HEK293 (cell line): Measurements from ENCODE around the gene HOXD9.

ENCODE experiments used
- CTCF ChIA-PET: fragments of 350-600 bp; formaldehyde crosslinking; extraction: SDS; loops from one replicate; lab custom pipeline; 2021; ENCODE audit warnings: antibody characterized with exemption; lab: Yijun Ruan, JAX
- POLR2A ChIA-PET: fragments of 300-600 bp; formaldehyde crosslinking; extraction: SDS; loops from one replicate; lab custom pipeline; 2020; ENCODE audit warnings: antibody characterized with exemption, inconsistent platforms; lab: Yijun Ruan, JAX
- H3K27ac ChIP-seq: fragments of 200-500 bp; sonication (Bioruptor generic); 2 replicates; pipeline ENCODE4 v1.5.1; 2014; ENCODE audit warnings: low read depth, low read length, control low read depth, inconsistent platforms; ENCODE audit errors: extremely low read depth
- H3K36me3 ChIP-seq, 2 experiments: fragments of 200-500 bp in 1 of 2; sonication (Bioruptor generic) in 1 of 2; 1 replicate in 1 of 2; 2 replicates in 1 of 2; pipeline ENCODE4 v1.5.1; 2014 to 2017; ENCODE audit warnings: inconsistent platforms in 2 of 2, low read length in 2 of 2; ENCODE audit not compliant: control insufficient read depth in 2 of 2, insufficient read depth in 1 of 2
- H3K4me1 ChIP-seq: fragments of 200-500 bp; sonication (Bioruptor generic); 2 replicates; pipeline ENCODE4 v1.5.1; 2014; ENCODE audit warnings: mild to moderate bottlenecking, low read length, inconsistent platforms; ENCODE audit not compliant: control insufficient read depth, insufficient read depth
- H3K4me3 ChIP-seq: 2 replicates; pipeline ENCODE4 v1.5.1; 2011; ENCODE audit warnings: low read depth, mild to moderate bottlenecking, control low read depth, low read length, moderate library complexity
- H3K9me3 ChIP-seq: fragments of 200-500 bp; sonication (Bioruptor generic); 2 replicates; pipeline ENCODE4 v1.5.1; 2014; ENCODE audit warnings: low read depth, low read length, inconsistent platforms; ENCODE audit not compliant: control insufficient read depth, insufficient read depth
- BCL11A ChIP-seq: fragments of 450-650 bp; formaldehyde crosslinking; IDR thresholded peaks from 2 replicates; pipeline ENCODE4 v1.5.1; 2016; ENCODE audit warnings: low read depth, missing biosample characterization, missing genetic modification characterization
- EGR2 ChIP-seq: fragments of 450-650 bp; formaldehyde crosslinking; IDR thresholded peaks from 2 replicates; pipeline ENCODE4 v1.5.1; 2016; ENCODE audit warnings: low read depth, missing biosample characterization, missing genetic modification characterization
- ELK4 ChIP-seq: IDR thresholded peaks from 2 replicates; pipeline ENCODE4 v1.6.1; 2011; ENCODE audit warnings: mild to moderate bottlenecking, low read depth, low read length, borderline replicate concordance
- KLF17 ChIP-seq: fragments of 450-650 bp; formaldehyde crosslinking; IDR thresholded peaks from 2 replicates; pipeline ENCODE4 v1.5.1; 2016; ENCODE audit warnings: missing biosample characterization, missing genetic modification characterization
- KLF9 ChIP-seq: fragments of 450-650 bp; formaldehyde crosslinking; IDR thresholded peaks from 2 replicates; pipeline ENCODE4 v1.5.1; 2016; ENCODE audit warnings: missing biosample characterization, missing genetic modification characterization, low read depth
- OVOL3 ChIP-seq: fragments of 450-650 bp; formaldehyde crosslinking; IDR thresholded peaks from 2 replicates; pipeline ENCODE4 v1.5.1; 2016; ENCODE audit warnings: missing biosample characterization, missing genetic modification characterization
- SALL2 ChIP-seq: fragments of 450-650 bp; formaldehyde crosslinking; IDR thresholded peaks from 2 replicates; pipeline ENCODE4 v1.5.0; 2017; ENCODE audit warnings: missing biosample characterization, mild to moderate bottlenecking, missing genetic modification characterization, borderline replicate concordance
- SP7 ChIP-seq: fragments of 450-650 bp; formaldehyde crosslinking; IDR thresholded peaks from 2 replicates; pipeline ENCODE4 v1.5.1; 2016; ENCODE audit warnings: missing biosample characterization, missing genetic modification characterization
- ZBTB17 ChIP-seq: fragments of 450-650 bp; formaldehyde crosslinking; IDR thresholded peaks from 2 replicates; pipeline ENCODE4 v1.5.1; 2016; ENCODE audit warnings: missing biosample characterization, missing genetic modification characterization
- ZBTB48 ChIP-seq: fragments of 450-650 bp; formaldehyde crosslinking; IDR thresholded peaks from 2 replicates; pipeline ENCODE4 v1.5.1; 2016; ENCODE audit warnings: missing biosample characterization, missing genetic modification characterization
- ZNF248 ChIP-seq: fragments of 450-650 bp; formaldehyde crosslinking; IDR thresholded peaks from 2 replicates; pipeline ENCODE4 v1.5.1; 2017; ENCODE audit warnings: missing biosample characterization, missing genetic modification characterization
- ZNF266 ChIP-seq: fragments of 450-650 bp; formaldehyde crosslinking; IDR thresholded peaks from 2 replicates; pipeline ENCODE4 v1.5.1; 2016; ENCODE audit warnings: missing biosample characterization, missing genetic modification characterization, low read depth
- ZNF274 ChIP-seq, 2 experiments: fragments of 200-500 bp in 1 of 2; fragments of 450-650 bp in 1 of 2; sonication (Bioruptor generic) in 1 of 2; formaldehyde crosslinking in 1 of 2; IDR thresholded peaks; 2 replicates each; pipeline versions ENCODE4 v1.5.1 to v1.6.1; 2014 to 2016; ENCODE audit warnings: borderline replicate concordance in 1 of 2, inconsistent platforms in 1 of 2, low read length in 1 of 2, missing biosample characterization in 1 of 2, missing genetic modification characterization in 1 of 2
- ZNF354C ChIP-seq: fragments of 450-650 bp; formaldehyde crosslinking; IDR thresholded peaks from 2 replicates; pipeline ENCODE4 v1.5.1; 2016; ENCODE audit warnings: missing biosample characterization, missing genetic modification characterization, low read depth, borderline replicate concordance
- ZNF394 ChIP-seq: fragments of 450-650 bp; formaldehyde crosslinking; IDR thresholded peaks from 2 replicates; pipeline ENCODE4 v1.5.1; 2016; ENCODE audit warnings: missing biosample characterization, missing genetic modification characterization, mild to moderate bottlenecking, moderate library complexity, borderline replicate concordance
- ZNF518A ChIP-seq: fragments of 450-650 bp; formaldehyde crosslinking; conservative IDR thresholded peaks from 2 replicates; pipeline ENCODE4 v1.5.1; 2016; ENCODE audit warnings: low read depth, missing biosample characterization, missing genetic modification characterization
- ZNF645 ChIP-seq: fragments of 450-650 bp; formaldehyde crosslinking; IDR thresholded peaks from 2 replicates; pipeline ENCODE4; 2016; ENCODE audit warnings: missing biosample characterization, missing genetic modification characterization
- ZNF704 ChIP-seq: fragments of 450-650 bp; formaldehyde crosslinking; IDR thresholded peaks from 2 replicates; pipeline ENCODE4 v1.5.1; 2016; ENCODE audit warnings: missing biosample characterization, missing genetic modification characterization
- ZNF792 ChIP-seq: fragments of 450-650 bp; formaldehyde crosslinking; IDR thresholded peaks from 2 replicates; pipeline ENCODE4 v1.5.1; 2016; ENCODE audit warnings: missing biosample characterization, missing genetic modification characterization
- ZNF830 ChIP-seq: fragments of 450-650 bp; IDR thresholded peaks from 2 replicates; pipeline ENCODE4 v1.5.0; 2018; ENCODE audit warnings: missing biosample characterization, missing genetic modification characterization, low read depth, mild to moderate bottlenecking, moderate library complexity

Gene HOXD9

GRCh38 chr2:176120364-176121189 lies 1.9 kb upstream of the HOXD9 start:
- H3K4me1 ChIP-seq, result no peaks in the 10 kb centered on the region
- POLR2A ChIA-PET, result no interaction called here

More at GRCh38 chr2:176120364-176121189, 1.9 kb upstream of the HOXD9 start:
- Histone ChIP-seq H3K9me3 (no peaks in the 10 kb centered on the region), H3K27ac (no peak overlapping the region), H3K36me3 (peaks cover 7 to 95% of the 10 kb centered on the region in 2 experiments; a peak in 2 of 3 replicates), H3K4me3 (no peak overlapping the region)
- TF ChIP-seq BCL11A (tag by site-specific recombination), result no peak
- no peak for TF ChIP-seq KLF9 (tag by site-specific recombination)
- TF ChIP-seq ZNF645, result no peak
- TF ChIP-seq ZNF518A, result no peak
- no peak for TF ChIP-seq EGR2 (tag by site-specific recombination)
- TF ChIP-seq ZNF248 (tag by site-specific recombination), result no peak
- TF ChIP-seq ELK4, result no peak
- no peak for TF ChIP-seq ZNF266 (tag by site-specific recombination)
- TF ChIP-seq ZNF354C (tag by site-specific recombination), result no peak
- no peak for TF ChIP-seq ZNF830 (tag by site-specific recombination)
- TF ChIP-seq OVOL3 (tag by site-specific recombination), result no peak
- TF ChIP-seq ZNF792, result no peak
- no peak for TF ChIP-seq KLF17
- no peak for TF ChIP-seq ZBTB48
- no peak for TF ChIP-seq ZBTB17 (tag by site-specific recombination)
- no peak for TF ChIP-seq ZNF394 (tag by site-specific recombination)
- TF ChIP-seq ZNF704, result no peak
- TF ChIP-seq SALL2 (tag by site-specific recombination), result no peak
- TF ChIP-seq ZNF274 (IDR thresholded peaks at IDR 0.05; ENCODE audit: low read length), result no peak
- TF ChIP-seq ZNF274 (tag by site-specific recombination; IDR thresholded peaks at IDR 0.05; ENCODE audit: borderline replicate concordance), result no peak
- TF ChIP-seq SP7 (tag by site-specific recombination), result no peak
- CTCF ChIA-PET, result interaction anchor here (0.5 to 1.1 kb wide), 8 partner anchors 9 to 838 kb away, joined by 3 to 4 read pairs (median 3); no protein-coding TSS in a partner anchor
